ENCODE measurements around the gene CCNK.

The CCNK gene

GRCh38 chr14:99447739-99448138 lies 33.5 kb upstream of the CCNK start:
- no peak overlapping the region for H3K4me3 ChIP-seq (ENCODE audit: low read depth in 1 of 2, low read length in 2 of 2)
- H3K36me3 ChIP-seq (ENCODE audit: control insufficient read depth in 1 of 2, insufficient read depth in 2 of 2, low read length in 2 of 2) = peaks cover 32 to 56% of the 10 kb centered on the region in 2 donors
- no peak overlapping the region for H3K27ac ChIP-seq (ENCODE audit: low read length)
- no peaks in the 10 kb centered on the region for H3K9me3 ChIP-seq (ENCODE audit: control insufficient read depth in 1 of 2, low read length in 2 of 2)
- H3K27me3 ChIP-seq (ENCODE audit: low read depth, low read length) = no peaks in the 10 kb centered on the region
- H3K4me1 ChIP-seq (ENCODE audit: control insufficient read depth in 1 of 2, insufficient read depth in 2 of 2, low read length in 2 of 2) = no peaks in the 10 kb centered on the region

- H3K27me3 ChIP-seq (ENCODE audit: low read depth, low read length) = no peaks in the 10 kb centered on the region
- H3K36me3 ChIP-seq (ENCODE audit: control insufficient read depth in 1 of 2, insufficient read depth in 2 of 2, low read length in 2 of 2) = peaks cover 30 to 49% of the 10 kb centered on the region in 2 donors
- no peak overlapping the region for H3K27ac ChIP-seq (ENCODE audit: low read length)
- no peak overlapping the region for H3K4me3 ChIP-seq (ENCODE audit: low read depth in 1 of 2, low read length in 2 of 2)
- no peaks in the 10 kb centered on the region for H3K9me3 ChIP-seq (ENCODE audit: control insufficient read depth in 1 of 2, low read length in 2 of 2)
- no peaks in the 10 kb centered on the region for H3K4me1 ChIP-seq (ENCODE audit: control insufficient read depth in 1 of 2, insufficient read depth in 2 of 2, low read length in 2 of 2)
Measured at GRCh38 chr14:99450266-99450665, 30.9 kb upstream of the CCNK start.

- no peaks in the 10 kb centered on the region for H3K4me1 ChIP-seq (ENCODE audit: control insufficient read depth in 1 of 2, insufficient read depth in 2 of 2, low read length in 2 of 2)
- H3K27ac ChIP-seq (ENCODE audit: low read length) = no peak overlapping the region
- peaks cover 32 to 54% of the 10 kb centered on the region in 2 donors for H3K36me3 ChIP-seq (ENCODE audit: control insufficient read depth in 1 of 2, insufficient read depth in 2 of 2, low read length in 2 of 2)
- no peaks in the 10 kb centered on the region for H3K27me3 ChIP-seq (ENCODE audit: low read depth, low read length)
- H3K9me3 ChIP-seq (ENCODE audit: control insufficient read depth in 1 of 2, low read length in 2 of 2) = no peaks in the 10 kb centered on the region
- H3K4me3 ChIP-seq (ENCODE audit: low read depth in 1 of 2, low read length in 2 of 2) = no peak overlapping the region
Measured at GRCh38 chr14:99451234-99451633, 30.0 kb upstream of the CCNK start.

- Histone ChIP-seq H3K27me3 (ENCODE audit: low read depth, low read length) (no peaks in the 10 kb centered on the region), H3K36me3 (ENCODE audit: control insufficient read depth in 1 of 2, insufficient read depth in 2 of 2, low read length in 2 of 2) (peaks cover 34 to 49% of the 10 kb centered on the region in 2 donors), H3K9me3 (ENCODE audit: control insufficient read depth in 1 of 2, low read length in 2 of 2) (no peaks in the 10 kb centered on the region), H3K27ac (ENCODE audit: low read length) (no peak overlapping the region), H3K4me3 (ENCODE audit: low read depth in 1 of 2, low read length in 2 of 2) (no peak overlapping the region), H3K4me1 (ENCODE audit: control insufficient read depth in 1 of 2, insufficient read depth in 2 of 2, low read length in 2 of 2) (no peaks in the 10 kb centered on the region)
Measured at GRCh38 chr14:99452968-99453367, 28.2 kb upstream of the CCNK start.

DNA sequence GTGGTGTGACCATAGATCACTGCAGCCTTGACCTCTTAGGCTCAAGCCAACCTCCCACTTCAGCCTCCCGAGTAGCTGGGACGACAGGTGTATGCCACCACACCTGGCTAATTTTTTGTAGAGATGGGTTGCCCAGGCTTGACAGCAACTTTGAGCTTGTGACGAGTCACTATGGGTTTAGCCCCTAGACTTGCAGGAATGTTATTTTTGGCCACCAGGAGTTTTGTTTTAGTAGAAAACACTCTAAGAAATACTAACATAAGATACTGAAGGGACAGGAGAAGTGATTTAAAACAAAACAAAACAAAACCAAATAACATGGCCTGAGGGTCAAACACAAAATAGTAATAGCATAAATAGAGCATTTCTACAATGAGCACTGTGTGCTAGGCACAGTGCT lies 27.0 kb upstream of the CCNK start:
- Histone ChIP-seq H3K36me3 (ENCODE audit: control insufficient read depth in 1 of 2, insufficient read depth in 2 of 2, low read length in 2 of 2) (peaks cover 22 to 38% of the 10 kb centered on the region in 2 donors), H3K4me3 (ENCODE audit: low read depth in 1 of 2, low read length in 2 of 2) (no peak overlapping the region), H3K4me1 (ENCODE audit: control insufficient read depth in 1 of 2, insufficient read depth in 2 of 2, low read length in 2 of 2) (no peaks in the 10 kb centered on the region), H3K27ac (ENCODE audit: low read length) (no peak overlapping the region), H3K9me3 (ENCODE audit: control insufficient read depth in 1 of 2, low read length in 2 of 2) (no peaks in the 10 kb centered on the region), H3K27me3 (ENCODE audit: low read depth, low read length) (no peaks in the 10 kb centered on the region)

GRCh38 chr14:99459481-99460100 lies 21.6 kb upstream of the CCNK start:
- H3K27me3 ChIP-seq (ENCODE audit: low read depth, low read length) = no peaks in the 10 kb centered on the region
- H3K9me3 ChIP-seq (ENCODE audit: control insufficient read depth in 1 of 2, low read length in 2 of 2) = no peaks in the 10 kb centered on the region
- H3K36me3 ChIP-seq (ENCODE audit: control insufficient read depth in 1 of 2, insufficient read depth in 2 of 2, low read length in 2 of 2) = peaks cover 43 to 76% of the 10 kb centered on the region in 2 donors
- no peak overlapping the region for H3K27ac ChIP-seq (ENCODE audit: low read length)
- H3K4me1 ChIP-seq (ENCODE audit: control insufficient read depth in 1 of 2, insufficient read depth in 2 of 2, low read length in 2 of 2) = no peaks in the 10 kb centered on the region
- no peak overlapping the region for H3K4me3 ChIP-seq (ENCODE audit: low read depth in 1 of 2, low read length in 2 of 2)

- Histone ChIP-seq H3K36me3 (ENCODE audit: control insufficient read depth in 1 of 2, insufficient read depth in 2 of 2, low read length in 2 of 2) (peaks cover 39 to 78% of the 10 kb centered on the region in 2 donors), H3K27me3 (ENCODE audit: low read depth, low read length) (no peaks in the 10 kb centered on the region), H3K27ac (ENCODE audit: low read length) (no peak overlapping the region), H3K4me1 (ENCODE audit: control insufficient read depth in 1 of 2, insufficient read depth in 2 of 2, low read length in 2 of 2) (no peaks in the 10 kb centered on the region), H3K4me3 (ENCODE audit: low read depth in 1 of 2, low read length in 2 of 2) (no peak overlapping the region), H3K9me3 (ENCODE audit: control insufficient read depth in 1 of 2, low read length in 2 of 2) (no peaks in the 10 kb centered on the region)
Measured at GRCh38 chr14:99460793-99461192, 20.4 kb upstream of the CCNK start.

GRCh38 chr14:99461411-99462085 lies 19.7 kb upstream of the CCNK start:
- no peak overlapping the region for H3K27ac ChIP-seq (ENCODE audit: low read length)
- no peaks in the 10 kb centered on the region for H3K9me3 ChIP-seq (ENCODE audit: control insufficient read depth in 1 of 2, low read length in 2 of 2)
- no peaks in the 10 kb centered on the region for H3K4me1 ChIP-seq (ENCODE audit: control insufficient read depth in 1 of 2, insufficient read depth in 2 of 2, low read length in 2 of 2)
- peaks cover 37 to 73% of the 10 kb centered on the region in 2 donors for H3K36me3 ChIP-seq (ENCODE audit: control insufficient read depth in 1 of 2, insufficient read depth in 2 of 2, low read length in 2 of 2)
- H3K27me3 ChIP-seq (ENCODE audit: low read depth, low read length) = no peaks in the 10 kb centered on the region
- H3K4me3 ChIP-seq (ENCODE audit: low read depth in 1 of 2, low read length in 2 of 2) = no peak overlapping the region

- Histone ChIP-seq H3K36me3 (ENCODE audit: control insufficient read depth in 1 of 2, insufficient read depth in 2 of 2, low read length in 2 of 2) (peaks cover 31 to 66% of the 10 kb centered on the region in 2 donors), H3K4me1 (ENCODE audit: control insufficient read depth in 1 of 2, insufficient read depth in 2 of 2, low read length in 2 of 2) (peaks cover 0 to 5% of the 10 kb centered on the region in 2 donors), H3K9me3 (ENCODE audit: control insufficient read depth in 1 of 2, low read length in 2 of 2) (no peaks in the 10 kb centered on the region), H3K4me3 (ENCODE audit: low read depth in 1 of 2, low read length in 2 of 2) (no peak overlapping the region), H3K27ac (ENCODE audit: low read length) (no peak overlapping the region), H3K27me3 (ENCODE audit: low read depth, low read length) (no peaks in the 10 kb centered on the region)
Measured at GRCh38 chr14:99462210-99462609, 19.0 kb upstream of the CCNK start.

DNA sequence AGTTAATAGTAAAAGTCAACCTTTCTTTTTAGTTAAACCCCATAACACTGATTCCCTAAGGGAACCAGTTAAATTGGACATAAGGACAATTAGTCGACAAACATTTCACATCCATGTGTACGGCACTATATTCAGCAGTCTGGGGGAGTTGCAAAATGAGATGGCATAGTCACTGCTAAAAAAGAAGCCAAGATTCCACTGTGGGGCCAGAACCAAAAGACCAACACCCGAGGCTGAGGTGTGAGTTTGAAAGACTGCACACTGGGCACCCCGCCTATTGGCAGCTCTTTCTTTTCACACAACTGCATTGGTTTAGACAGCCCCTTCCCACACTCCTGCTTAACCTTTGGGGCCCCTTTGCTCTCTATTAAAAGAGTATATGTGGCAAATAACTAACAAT lies 17.2 kb upstream of the CCNK start:
- H3K27ac ChIP-seq (ENCODE audit: low read length) = no peak overlapping the region
- H3K9me3 ChIP-seq (ENCODE audit: control insufficient read depth in 1 of 2, low read length in 2 of 2) = no peaks in the 10 kb centered on the region
- H3K4me1 ChIP-seq (ENCODE audit: control insufficient read depth in 1 of 2, insufficient read depth in 2 of 2, low read length in 2 of 2) = peaks cover 0 to 12% of the 10 kb centered on the region in 2 donors
- peaks cover 27 to 60% of the 10 kb centered on the region in 2 donors for H3K36me3 ChIP-seq (ENCODE audit: control insufficient read depth in 1 of 2, insufficient read depth in 2 of 2, low read length in 2 of 2)
- H3K4me3 ChIP-seq (ENCODE audit: low read depth in 1 of 2, low read length in 2 of 2) = no peak overlapping the region
- H3K27me3 ChIP-seq (ENCODE audit: low read depth, low read length) = no peaks in the 10 kb centered on the region

GRCh38 chr14:99465288-99465687 lies 15.9 kb upstream of the CCNK start:
- Histone ChIP-seq H3K4me3 (ENCODE audit: low read depth in 1 of 2, low read length in 2 of 2) (no peak overlapping the region), H3K27me3 (ENCODE audit: low read depth, low read length) (no peaks in the 10 kb centered on the region), H3K36me3 (ENCODE audit: control insufficient read depth in 1 of 2, insufficient read depth in 2 of 2, low read length in 2 of 2) (peaks cover 21 to 51% of the 10 kb centered on the region in 2 donors), H3K27ac (ENCODE audit: low read length) (no peak overlapping the region), H3K4me1 (ENCODE audit: control insufficient read depth in 1 of 2, insufficient read depth in 2 of 2, low read length in 2 of 2) (peaks cover 0 to 12% of the 10 kb centered on the region in 2 donors), H3K9me3 (ENCODE audit: control insufficient read depth in 1 of 2, low read length in 2 of 2) (no peaks in the 10 kb centered on the region)
